Mucosa of descending colon (tissue), 3 donors: ENCODE data around the gene HMCN2. TPM values are rescaled to one million over a fixed set of nuclear protein-coding genes. Genes with fewer than 3 reads are reported as not detected.

Experiments used
- ATAC-seq: fragments of 200-7000 bp; cut with Tn5 transposase; one replicate; pipeline ENCODE4 v1.9.1; 2020; ENCODE audit warnings: mild to moderate bottlenecking, moderate library complexity
- DNase-seq, 3 donors: peaks; one replicate each; pipeline ENCODE4 v3.0.0-alpha.2; 2020
- H3K36me3 ChIP-seq: fragments of 200-600 bp; one replicate; pipeline ENCODE4 v1.8.0; 2021; ENCODE audit warnings: low read depth, mild to moderate bottlenecking
- H3K4me1 ChIP-seq: fragments of 200-600 bp; one replicate; pipeline ENCODE4 v1.8.0; 2021; ENCODE audit warnings: low read depth, mild to moderate bottlenecking
- H3K4me3 ChIP-seq: fragments of 200-600 bp; one replicate; pipeline ENCODE4 v1.8.0; 2021; ENCODE audit warnings: mild to moderate bottlenecking
- H3K9me3 ChIP-seq: fragments of 200-600 bp; one replicate; pipeline ENCODE4 v1.8.0; 2021; ENCODE audit warnings: mild to moderate bottlenecking
- intact Hi-C, 2 donors: fragments of 100-400 bp; cut with DNase I in 1 of 2; cut with micrococcal nuclease in 1 of 2; formaldehyde crosslinking; loops; one replicate each; pipeline versions ENCODE4 v1.11.0 to v1.11.1; 2022; cut with DNase I, micrococcal nuclease
- total RNA-seq, 3 donors: library from RNA; stranded (reverse); fragmentation: NEBNext Ultra II Directional in 2 of 3; extraction: Animal tissue kit (Norgen Biotek cat#: 25700) in 2 of 3; gene quantifications; one replicate each; pipeline versions ENCODE4 v1.2.1 to v1.2.4, GENCODE V29; 2021 to 2023
- TF ChIP-seq, protein P1 (sequence below): fragments of 200-600 bp; IDR thresholded peaks from one replicate; pipeline ENCODE4 v1.8.0; 2022; ENCODE audit warnings: antibody characterized with exemption, mild to moderate bottlenecking
- donor health status: DM: no; HTN: no; CAD: no; lungs with moderate emphysema.
- donor health status: DM: no; HTN: no; CAD: no.
- donor health status: DM: no; HTN: yes; CAD: no.

The HMCN2 gene
- total RNA-seq, 3 donors from 2014 or later, result 28.1 to 40.5 (median 33.2) TPM

DNA sequence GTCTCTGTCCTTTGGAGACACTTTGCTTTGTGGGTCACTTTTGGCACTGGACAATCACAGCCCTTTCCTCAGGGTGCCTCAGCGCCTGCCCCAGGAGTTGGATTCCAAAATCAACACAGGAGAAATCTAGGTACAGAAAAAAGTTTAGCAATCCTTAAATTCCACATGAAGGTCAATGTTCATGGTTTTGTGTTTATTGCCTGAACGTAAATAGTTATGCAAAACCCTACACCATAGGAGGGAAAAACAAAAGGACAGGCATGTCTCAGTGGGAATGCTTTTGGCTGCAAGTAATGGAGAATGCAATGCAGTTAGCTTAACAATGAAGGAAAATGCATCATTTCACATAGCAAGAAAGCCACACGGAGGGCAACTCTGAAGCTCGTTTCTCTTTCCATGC lies 6.5 kb upstream of the HMCN2 start:
- H3K9me3 ChIP-seq, result no peaks in the 10 kb centered on the region
- ATAC-seq (no peak), DNase-seq (no peak)
- TF ChIP-seq, protein P1, sequence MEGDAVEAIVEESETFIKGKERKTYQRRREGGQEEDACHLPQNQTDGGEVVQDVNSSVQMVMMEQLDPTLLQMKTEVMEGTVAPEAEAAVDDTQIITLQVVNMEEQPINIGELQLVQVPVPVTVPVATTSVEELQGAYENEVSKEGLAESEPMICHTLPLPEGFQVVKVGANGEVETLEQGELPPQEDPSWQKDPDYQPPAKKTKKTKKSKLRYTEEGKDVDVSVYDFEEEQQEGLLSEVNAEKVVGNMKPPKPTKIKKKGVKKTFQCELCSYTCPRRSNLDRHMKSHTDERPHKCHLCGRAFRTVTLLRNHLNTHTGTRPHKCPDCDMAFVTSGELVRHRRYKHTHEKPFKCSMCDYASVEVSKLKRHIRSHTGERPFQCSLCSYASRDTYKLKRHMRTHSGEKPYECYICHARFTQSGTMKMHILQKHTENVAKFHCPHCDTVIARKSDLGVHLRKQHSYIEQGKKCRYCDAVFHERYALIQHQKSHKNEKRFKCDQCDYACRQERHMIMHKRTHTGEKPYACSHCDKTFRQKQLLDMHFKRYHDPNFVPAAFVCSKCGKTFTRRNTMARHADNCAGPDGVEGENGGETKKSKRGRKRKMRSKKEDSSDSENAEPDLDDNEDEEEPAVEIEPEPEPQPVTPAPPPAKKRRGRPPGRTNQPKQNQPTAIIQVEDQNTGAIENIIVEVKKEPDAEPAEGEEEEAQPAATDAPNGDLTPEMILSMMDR, result no peak
- no peak overlapping the region for H3K4me3 ChIP-seq
- intact Hi-C loops, result no loop called here
- H3K4me1 ChIP-seq, result no peaks in the 10 kb centered on the region
- no peaks in the 10 kb centered on the region for H3K36me3 ChIP-seq

GRCh38 chr9:130260816-130261765 lies 4.5 kb upstream of the HMCN2 start:
- intact Hi-C loops, result loop anchor here in 1 of 2 donors (5.0 kb wide), 1 partner anchor 81 kb away; no protein-coding TSS in a partner anchor

DNA sequence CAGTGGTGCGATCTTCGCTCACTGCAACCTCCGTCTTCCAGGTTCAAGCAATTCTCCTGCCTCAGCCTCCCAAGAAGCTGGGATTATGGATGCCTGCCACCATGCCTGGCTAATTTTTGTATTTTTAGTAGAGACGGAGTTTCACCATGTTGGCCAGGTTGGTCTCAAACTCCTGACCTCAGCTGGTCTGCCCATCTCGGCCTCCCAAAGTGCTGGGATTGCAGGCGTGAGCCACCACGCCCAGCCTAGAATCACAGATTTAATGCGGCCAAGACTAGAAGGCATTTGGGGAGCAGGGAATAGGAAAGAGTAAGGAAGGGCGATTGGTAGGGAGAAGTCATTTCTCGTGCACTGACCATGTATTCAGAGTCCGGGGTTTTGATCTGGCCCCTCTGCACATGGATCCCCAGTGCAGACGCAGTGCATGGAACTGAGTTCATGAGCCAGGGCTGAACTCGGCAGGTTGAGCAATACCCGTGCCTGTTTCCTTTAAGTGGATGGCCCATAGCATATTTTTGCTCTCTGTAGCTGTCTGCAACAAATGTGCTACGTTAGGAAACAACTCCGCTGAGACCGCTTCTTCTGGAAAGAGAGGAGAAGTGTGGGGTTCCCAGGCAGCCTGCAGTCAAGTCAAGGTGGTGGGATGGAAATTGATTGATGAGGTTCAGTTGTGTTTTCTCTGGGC lies 3.4 kb upstream of the HMCN2 start:
- no peak for DNase-seq
- H3K36me3 ChIP-seq, result no peaks in the 10 kb centered on the region
- ATAC-seq, result no peak
- H3K4me1 ChIP-seq, result peaks cover 6% of the 10 kb centered on the region
- intact Hi-C loops, result loop anchor here in 1 of 2 donors (5.0 kb wide), 1 partner anchor 80 kb away; no protein-coding TSS in a partner anchor
- TF ChIP-seq, protein P1, result no peak
- no peak overlapping the region for H3K4me3 ChIP-seq
- no peaks in the 10 kb centered on the region for H3K9me3 ChIP-seq

More at GRCh38 chr9:130260816-130261765, 4.5 kb upstream of the HMCN2 start:
- DNase-seq (no peak), ATAC-seq (no peak)
- Histone ChIP-seq H3K4me1 (peaks cover 6% of the 10 kb centered on the region), H3K4me3 (no peak overlapping the region), H3K36me3 (no peaks in the 10 kb centered on the region), H3K9me3 (no peaks in the 10 kb centered on the region)
- TF ChIP-seq, protein P1, result no peak

GRCh38 chr9:130262771-130263170 lies 2.8 kb upstream of the HMCN2 start:
- DNase-seq (no peak), ATAC-seq (no peak)
- H3K4me1 ChIP-seq, result peaks cover 6% of the 10 kb centered on the region
- intact Hi-C loops, result loop anchor here in 1 of 2 donors (5.0 kb wide), 1 partner anchor 80 kb away; no protein-coding TSS in a partner anchor
- no peak overlapping the region for H3K4me3 ChIP-seq
- no peaks in the 10 kb centered on the region for H3K36me3 ChIP-seq
- no peaks in the 10 kb centered on the region for H3K9me3 ChIP-seq
- TF ChIP-seq, protein P1, result no peak

GRCh38 chr9:130263601-130264413 lies 1.8 kb upstream of the HMCN2 start:
- Histone ChIP-seq H3K36me3 (no peaks in the 10 kb centered on the region), H3K4me3 (no peak overlapping the region), H3K9me3 (no peaks in the 10 kb centered on the region), H3K4me1 (peaks cover 6% of the 10 kb centered on the region)
- ATAC-seq, result peak; percentile 24
- TF ChIP-seq, protein P1, result no peak
- intact Hi-C loops, result loop anchor here in 1 of 2 donors (5.0 kb wide), 1 partner anchor 78 kb away; no protein-coding TSS in a partner anchor
- no peak for DNase-seq
